Lung (tissue), 12 donors: ENCODE measurements around the gene ENO1. TPM values are rescaled to one million over a fixed set of nuclear protein-coding genes. Genes with fewer than 3 reads are reported as not detected.

Experiments used
- ATAC-seq: fragments of 200-7000 bp; cut with Tn5 transposase; one replicate; pipeline ENCODE4 v1.9.1; 2020; ENCODE audit warnings: moderate number of reproducible peaks; ENCODE audit not compliant: insufficient read depth, low FRiP score
- DNase-seq, 3 donors: peaks; one replicate each; pipeline ENCODE4 v3.0.0-alpha.2; 2013 to 2017
- H3K27ac ChIP-seq, 2 donors: one replicate each; pipeline ENCODE4 v1.5.1; 2013; ENCODE audit warnings: mild to moderate bottlenecking in 2 of 2, moderate library complexity in 2 of 2, control low read depth in 1 of 2, inconsistent platforms in 1 of 2, low read depth in 1 of 2, low read length in 1 of 2
- H3K27me3 ChIP-seq, 3 donors: one replicate each; pipeline ENCODE4 v1.5.1; 2013; ENCODE audit warnings: low read length in 2 of 3; ENCODE audit not compliant: control insufficient read depth in 3 of 3, insufficient read depth in 3 of 3
- H3K36me3 ChIP-seq, 4 donors: one replicate each; pipeline ENCODE4 v1.5.1; 2013; ENCODE audit warnings: low read length in 4 of 4, mild to moderate bottlenecking in 1 of 4, moderate library complexity in 1 of 4; ENCODE audit not compliant: control insufficient read depth in 4 of 4, insufficient read depth in 4 of 4
- H3K4me1 ChIP-seq, 5 donors: one replicate each; pipeline ENCODE4 v1.5.1; 2013; ENCODE audit warnings: low read length in 5 of 5, mild to moderate bottlenecking in 2 of 5, moderate library complexity in 1 of 5; ENCODE audit not compliant: control insufficient read depth in 5 of 5, insufficient read depth in 5 of 5
- H3K4me3 ChIP-seq: one replicate; pipeline ENCODE4 v1.5.1; 2013; ENCODE audit warnings: mild to moderate bottlenecking, control low read depth, moderate library complexity
- H3K9ac ChIP-seq, 2 donors: one replicate each; pipeline ENCODE4 v1.5.1; 2013; ENCODE audit warnings: low read length in 2 of 2, control low read depth in 1 of 2; ENCODE audit not compliant: insufficient read depth in 1 of 2
- H3K9me3 ChIP-seq, 4 donors: one replicate each; pipeline ENCODE4 v1.5.1; 2013; ENCODE audit warnings: low read length in 3 of 4, mild to moderate bottlenecking in 1 of 4, moderate library complexity in 1 of 4; ENCODE audit not compliant: control insufficient read depth in 4 of 4, insufficient read depth in 3 of 4
- WGBS, 2 donors: extraction: QIAGEN DNeasy Blood & Tissue Kit; methylation state at CpG; one replicate each; pipeline ENCODE4 v1.1.7; 2013; 5-methylcytosine and 5-hydroxymethylcytosine counted together
- polyA plus RNA-seq, 2 donors: library from polyadenylated mRNA; stranded (reverse); fragments of 200-250 nt; gene quantifications; one replicate each; pipeline ENCODE4 v1.2.1, GENCODE V29; 2013
- total RNA-seq, 2 donors: library from RNA; depleted of rRNA in 1 of 2; stranded (reverse); fragments of >200 nt in 1 of 2; gene quantifications; one replicate each; pipeline ENCODE4 v1.2.1, GENCODE V29; 2014 to 2021
- TF ChIP-seq, protein P1 (sequence below): IDR thresholded peaks from 2 replicates; pipeline ENCODE4 v1.5.1; 2012; ENCODE audit warnings: mild to moderate bottlenecking; ENCODE audit errors: control extremely low read depth, extremely low read depth
- donor health status: control.
- donor health status: control.
- donor health status: Bipolar disorder and iron deficiency.
- donor health status: healthy.
- donor health status: DM: yes; HTN: yes; CAD: no.

Gene ENO1
- total and polyA plus RNA-seq, 4 donors = 449 to 1,784 (median 959) TPM

- ATAC-seq = no peak
- Histone ChIP-seq H3K4me3 (no peak overlapping the region), H3K9ac (no peak overlapping the region), H3K9me3 (peaks cover 0 to 2% (median 0%) of the 10 kb centered on the region in 4 donors), H3K36me3 (peaks cover 37 to 50% (median 40%) of the 10 kb centered on the region in 4 donors), H3K4me1 (peaks cover 0 to 2% (median 0%) of the 10 kb centered on the region in 5 donors), H3K27me3 (no peaks in the 10 kb centered on the region), H3K27ac (peak overlapping the region; percentile 25 to 43)
- 54 to 70% methylated on average over 12 of the region's 12 CpGs for WGBS, 2 donors
- TF ChIP-seq, protein P1, sequence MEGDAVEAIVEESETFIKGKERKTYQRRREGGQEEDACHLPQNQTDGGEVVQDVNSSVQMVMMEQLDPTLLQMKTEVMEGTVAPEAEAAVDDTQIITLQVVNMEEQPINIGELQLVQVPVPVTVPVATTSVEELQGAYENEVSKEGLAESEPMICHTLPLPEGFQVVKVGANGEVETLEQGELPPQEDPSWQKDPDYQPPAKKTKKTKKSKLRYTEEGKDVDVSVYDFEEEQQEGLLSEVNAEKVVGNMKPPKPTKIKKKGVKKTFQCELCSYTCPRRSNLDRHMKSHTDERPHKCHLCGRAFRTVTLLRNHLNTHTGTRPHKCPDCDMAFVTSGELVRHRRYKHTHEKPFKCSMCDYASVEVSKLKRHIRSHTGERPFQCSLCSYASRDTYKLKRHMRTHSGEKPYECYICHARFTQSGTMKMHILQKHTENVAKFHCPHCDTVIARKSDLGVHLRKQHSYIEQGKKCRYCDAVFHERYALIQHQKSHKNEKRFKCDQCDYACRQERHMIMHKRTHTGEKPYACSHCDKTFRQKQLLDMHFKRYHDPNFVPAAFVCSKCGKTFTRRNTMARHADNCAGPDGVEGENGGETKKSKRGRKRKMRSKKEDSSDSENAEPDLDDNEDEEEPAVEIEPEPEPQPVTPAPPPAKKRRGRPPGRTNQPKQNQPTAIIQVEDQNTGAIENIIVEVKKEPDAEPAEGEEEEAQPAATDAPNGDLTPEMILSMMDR = peak; percentile 37
- DNase-seq = peak; percentile 45 to 70 (median 66)
Measured at GRCh38 chr1:8858888-8859706, 19.4 kb downstream of the ENO1 start.

DNA sequence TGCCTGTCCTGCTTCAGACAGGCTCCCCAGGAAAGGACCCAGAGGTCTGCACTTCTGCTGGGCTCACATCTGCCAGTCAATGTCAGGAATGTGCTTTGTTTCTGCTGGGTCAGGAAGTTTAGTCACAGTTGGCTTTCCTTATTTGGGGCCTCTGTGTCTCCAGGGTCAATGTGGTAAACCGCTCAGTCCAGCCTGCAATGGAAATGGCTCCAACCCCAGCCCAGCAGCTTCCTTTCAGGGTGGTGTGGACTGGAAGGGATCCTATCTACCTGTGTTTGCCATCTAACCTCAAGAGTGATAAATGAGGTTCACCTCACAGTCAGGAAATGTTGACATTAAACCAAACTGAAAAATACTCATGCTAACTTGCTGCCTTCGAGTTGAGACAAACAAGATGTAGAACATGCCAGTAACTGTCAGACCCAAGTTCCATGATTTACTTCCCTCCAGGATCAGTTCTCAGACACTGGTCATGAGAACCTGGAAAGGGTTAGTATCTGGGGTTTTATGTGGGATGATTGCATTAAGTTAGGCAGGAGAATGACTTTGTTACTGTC is 20.3 kb downstream of the ENO1 start:
- 8 to 29% methylated on average over 2 of the region's 2 CpGs for WGBS, 2 donors
- no peak overlapping the region for H3K9ac ChIP-seq
- ATAC-seq (no peak), DNase-seq (peak in 2 of 3 donors; percentile 37 to 50)
- H3K4me1 ChIP-seq = peaks cover 0 to 2% (median 0%) of the 10 kb centered on the region in 5 donors
- H3K27me3 ChIP-seq = no peaks in the 10 kb centered on the region
- H3K9me3 ChIP-seq = peaks cover 0 to 2% (median 0%) of the 10 kb centered on the region in 4 donors
- H3K36me3 ChIP-seq = peaks cover 29 to 41% (median 34%) of the 10 kb centered on the region in 4 donors
- TF ChIP-seq, protein P1 = no peak
- peak overlapping the region in 1 of 2 donors; percentile 4 for H3K27ac ChIP-seq
- no peak overlapping the region for H3K4me3 ChIP-seq

GRCh38 chr1:8856689-8857412 is 21.6 kb downstream of the ENO1 start:
- H3K27ac ChIP-seq = peak overlapping the region; percentile 40 to 42
- WGBS, 2 donors = 92% methylated on average over 14 of the region's 14 CpGs
- H3K4me3 ChIP-seq = no peak overlapping the region
- no peak overlapping the region for H3K9ac ChIP-seq
- no peak for ATAC-seq
- H3K9me3 ChIP-seq = peaks cover 0 to 2% (median 0%) of the 10 kb centered on the region in 4 donors
- H3K4me1 ChIP-seq = peaks cover 0 to 2% (median 0%) of the 10 kb centered on the region in 5 donors
- no peaks in the 10 kb centered on the region for H3K27me3 ChIP-seq
- no peak for DNase-seq
- H3K36me3 ChIP-seq = peaks cover 21 to 29% (median 24%) of the 10 kb centered on the region in 4 donors
- TF ChIP-seq, protein P1 = no peak
